K562 (cell line): ENCODE data around the gene KIF5A. TPM values are rescaled to one million over a fixed set of nuclear protein-coding genes. Genes with fewer than 3 reads are reported as not detected.

ENCODE experiments used
- ZBTB40 ChIP-seq, 2 experiments: fragments of 450-650 bp in 1 of 2; sonication (generic) in 1 of 2; formaldehyde crosslinking in 1 of 2; IDR thresholded peaks; 2 replicates each; pipeline versions ENCODE4 v1.7.1 to v1.9.0; 2016 to 2022; ENCODE audit warnings: inconsistent platforms in 1 of 2, mild to moderate bottlenecking in 1 of 2, missing genetic modification reagents in 1 of 2
- polyA plus RNA-seq, 8 experiments: library from polyadenylated mRNA; depleted of rRNA in 4 of 8; stranded (reverse) in 5 of 8; unstranded in 3 of 8; fragments of >200 nt; fragmentation: Nextera tagmentation in 2 of 8; fragmentation: Illumina TruSeq in 1 of 8; extraction: Ambion mirVana in 2 of 8; extraction: Trizol in 1 of 8; gene quantifications; 2 replicates each; pipeline versions ENCODE4 v1.2.1 to v1.2.3, GENCODE V29; 2011 to 2014; ENCODE audit warnings: inconsistent platforms in 1 of 8, missing spikeins in 1 of 8
- total RNA-seq, 7 experiments: library from RNA; depleted of rRNA in 6 of 7; stranded (reverse); fragments of >200 nt in 6 of 7; fragmentation: Illumina TruSeq in 2 of 7; extraction: Trizol in 2 of 7; gene quantifications; 2 replicates each; pipeline versions ENCODE4 v1.2.1 to v1.2.3, GENCODE V29; 2011 to 2021; ENCODE audit warnings: low replicate concordance in 1 of 7

The KIF5A gene
- total and polyA plus RNA-seq, 9 of the 15 experiments (the other 6 are each of a cell fraction or from before 2014, with no cell fraction given), result 3.4 to 17.7 (median 8.0) TPM

GRCh38 chr12:57511588-57512325 is 38.1 kb upstream of the KIF5A start (continued):
- no peak for TF ChIP-seq ZBTB40 (IDR thresholded peaks at IDR 0.05)
- 0 out of 2 replicates have a peak, but pooled peaks have one; percentile 7 for TF ChIP-seq ZBTB40 (CRISPR knock-in tag; IDR thresholded peaks at IDR 0.05)
